OCI-LY7 (cell line): ENCODE results near the gene FAM234B. TPM values are rescaled to one million over a fixed set of nuclear protein-coding genes. Genes with fewer than 3 reads are reported as not detected.

Experiments used
- BruUV-seq: library from RNA; stranded (reverse); fragments of 400-500 nt; replicated peaks from 2 replicates; lab custom pipeline; 2021; lab: Mats Ljungman, UMichigan
- CTCF ChIA-PET: fragments of 300-600 bp; sonication (Branson Sonifier 250); formaldehyde crosslinking; loops from one replicate; lab custom pipeline; 2022; ENCODE audit warnings: antibody characterized with exemption; ENCODE audit not compliant: unreplicated experiment; lab: Charles Lee
- POLR2A ChIA-PET: fragments of 300-600 bp; sonication (Branson Sonifier 250); formaldehyde crosslinking; loops from one replicate; lab custom pipeline; 2022; ENCODE audit warnings: antibody characterized with exemption; lab: Charles Lee
- DNase-seq: peaks from one replicate; pipeline ENCODE4 v3.0.0-alpha.2; 2015; ENCODE audit warnings: low spot score
- H2AFZ ChIP-seq: fragments of 200-600 bp; sonication (generic), shearing (Covaris generic); 2 replicates; pipeline ENCODE4 v1.6.1; 2014; ENCODE audit warnings: mild to moderate bottlenecking, antibody characterized with exemption, low read length, moderate library complexity
- H3K27ac ChIP-seq: fragments of 200-600 bp; sonication (generic); 2 replicates; pipeline ENCODE4 v1.5.1; 2014; ENCODE audit warnings: mixed run types, low read depth, mild to moderate bottlenecking, moderate library complexity, low read length, inconsistent platforms; ENCODE audit not compliant: poor library complexity, severe bottlenecking
- H3K36me3 ChIP-seq: fragments of 200-600 bp; sonication (generic); 2 replicates; pipeline ENCODE4 v1.6.1; 2014; ENCODE audit warnings: mild to moderate bottlenecking, antibody characterized with exemption, low read length, moderate library complexity, mixed read lengths; ENCODE audit not compliant: insufficient read depth
- H3K4me1 ChIP-seq: fragments of 200-600 bp; sonication (generic); 2 replicates; pipeline ENCODE4 v1.5.1; 2014; ENCODE audit warnings: mild to moderate bottlenecking, low read length; ENCODE audit not compliant: insufficient read depth, poor library complexity, severe bottlenecking
- H3K4me2 ChIP-seq: fragments of 200-600 bp; sonication (generic); 2 replicates; pipeline ENCODE4 v1.6.1; 2014; ENCODE audit warnings: mild to moderate bottlenecking, low read length
- H3K4me3 ChIP-seq: fragments of 200-600 bp; sonication (generic); 2 replicates; pipeline ENCODE4 v1.5.1; 2014; ENCODE audit warnings: mild to moderate bottlenecking, low read depth, low read length; ENCODE audit not compliant: poor library complexity, severe bottlenecking
- H3K79me2 ChIP-seq: fragments of 200-600 bp; sonication (generic); 2 replicates; pipeline ENCODE4 v1.6.1; 2016; ENCODE audit warnings: low read depth, mild to moderate bottlenecking, low read length, moderate library complexity, mixed read lengths; ENCODE audit not compliant: insufficient read depth
- H3K9me2 ChIP-seq: fragments of 200-600 bp; sonication (generic); 2 replicates; pipeline ENCODE4 v1.6.1; 2016; ENCODE audit warnings: mild to moderate bottlenecking, low read length, mixed read lengths; ENCODE audit not compliant: insufficient read depth
- H3K9me3 ChIP-seq: fragments of 200-600 bp; sonication (generic); 2 replicates; pipeline ENCODE4 v1.6.1; 2014; ENCODE audit warnings: mild to moderate bottlenecking, mixed run types, low read length, mixed read lengths
- H4K20me1 ChIP-seq: fragments of 200-600 bp; sonication (generic); 2 replicates; pipeline ENCODE4 v1.6.1; 2014; ENCODE audit warnings: mild to moderate bottlenecking, antibody characterized with exemption, low read length, moderate library complexity, mixed read lengths; ENCODE audit not compliant: insufficient read depth
- CTCF ChIP-seq: fragments of 200-600 bp; sonication (generic); conservative IDR thresholded peaks from 2 replicates; pipeline ENCODE4 v1.5.1; 2014; ENCODE audit warnings: mild to moderate bottlenecking, antibody characterized with exemption, low read length, moderate library complexity, mixed read lengths
- EZH2phosphoT487 ChIP-seq: fragments of 200-600 bp; sonication (generic); IDR thresholded peaks from 2 replicates; pipeline ENCODE4 v1.6.1; 2018; ENCODE audit warnings: low read depth, borderline replicate concordance, mild to moderate bottlenecking, mixed run types, antibody characterized with exemption, low read length, moderate library complexity, mixed read lengths
- intact Hi-C: fragments of 100-400 bp; cut with micrococcal nuclease; formaldehyde crosslinking; loops from one replicate; pipeline ENCODE4 v1.10.0; 2022; ENCODE audit not compliant: unreplicated experiment
- total RNA-seq, 2 experiments: library from RNA; depleted of rRNA in 1 of 2; stranded (reverse); fragments of >200 nt in 1 of 2; shearing (Covaris generic) in 1 of 2; gene quantifications; 2 replicates each; pipeline ENCODE4 v1.2.3, GENCODE V29; 2014 to 2022

Gene FAM234B
- total RNA-seq, 2 experiments from 2014 or later, result 4.7 to 7.0 TPM

- ChIA-PET CTCF (no interaction called here), POLR2A (interaction anchor here (0.6 kb wide), 1 partner anchor 753 kb away, joined by 5 read pairs; no protein-coding TSS in a partner anchor)
- Histone ChIP-seq H3K4me3 (no peak overlapping the region), H3K9me3 (no peaks in the 10 kb centered on the region), H3K36me3 (no peaks in the 10 kb centered on the region), H4K20me1 (no peaks in the 10 kb centered on the region), H3K4me1 (no peaks in the 10 kb centered on the region), H2AFZ (no peak overlapping the region), H3K27ac (no peak overlapping the region), H3K79me2 (no peaks in the 10 kb centered on the region), H3K9me2 (no peaks in the 10 kb centered on the region), H3K4me2 (no peak overlapping the region)
- TF ChIP-seq CTCF (no peak), EZH2phosphoT487 (no peak)
- intact Hi-C loops, result no loop called here
- no peak for DNase-seq
- BruUV-seq, result no TSS peak
These were observed 16.7 kb upstream of the FAM234B start for GRCh38 chr12:13027508-13027907.

GRCh38 chr12:13028825-13029570 lies 15.2 kb upstream of the FAM234B start:
- Histone ChIP-seq H3K9me2 (no peaks in the 10 kb centered on the region), H3K27ac (no peak overlapping the region), H3K79me2 (no peaks in the 10 kb centered on the region), H3K36me3 (no peaks in the 10 kb centered on the region), H3K4me2 (no peak overlapping the region), H3K4me3 (no peak overlapping the region), H4K20me1 (no peaks in the 10 kb centered on the region), H3K9me3 (no peaks in the 10 kb centered on the region), H3K4me1 (no peaks in the 10 kb centered on the region), H2AFZ (no peak overlapping the region)
- BruUV-seq, result no TSS peak
- ChIA-PET POLR2A (interaction anchor here (0.6 kb wide), 1 partner anchor 402 kb away, joined by 3 read pairs; no protein-coding TSS in a partner anchor), CTCF (no interaction called here)
- intact Hi-C loops, result no loop called here
- TF ChIP-seq EZH2phosphoT487, result no peak
- no peak for DNase-seq

GRCh38 chr12:13030541-13031291 lies 13.5 kb upstream of the FAM234B start:
- no peak overlapping the region for H3K4me2 ChIP-seq
- no peak overlapping the region for H2AFZ ChIP-seq
- no peaks in the 10 kb centered on the region for H3K4me1 ChIP-seq
- no peaks in the 10 kb centered on the region for H4K20me1 ChIP-seq
- no peak overlapping the region for H3K27ac ChIP-seq
- intact Hi-C loops, result no loop called here
- no peak overlapping the region for H3K4me3 ChIP-seq
- no TSS peak for BruUV-seq
- H3K9me3 ChIP-seq, result no peaks in the 10 kb centered on the region
- ChIA-PET CTCF (no interaction called here), POLR2A (no interaction called here)
- TF ChIP-seq CTCF (no peak), EZH2phosphoT487 (no peak)
- no peaks in the 10 kb centered on the region for H3K36me3 ChIP-seq
- H3K79me2 ChIP-seq, result no peaks in the 10 kb centered on the region
- no peaks in the 10 kb centered on the region for H3K9me2 ChIP-seq
- DNase-seq, result no peak
